ENCODE measurements around the gene PRRC1.

PRRC1 gene

GRCh38 chr5:127582773-127583370 is 65.4 kb downstream of the PRRC1 start:
- DNase-seq: no peak

DNA sequence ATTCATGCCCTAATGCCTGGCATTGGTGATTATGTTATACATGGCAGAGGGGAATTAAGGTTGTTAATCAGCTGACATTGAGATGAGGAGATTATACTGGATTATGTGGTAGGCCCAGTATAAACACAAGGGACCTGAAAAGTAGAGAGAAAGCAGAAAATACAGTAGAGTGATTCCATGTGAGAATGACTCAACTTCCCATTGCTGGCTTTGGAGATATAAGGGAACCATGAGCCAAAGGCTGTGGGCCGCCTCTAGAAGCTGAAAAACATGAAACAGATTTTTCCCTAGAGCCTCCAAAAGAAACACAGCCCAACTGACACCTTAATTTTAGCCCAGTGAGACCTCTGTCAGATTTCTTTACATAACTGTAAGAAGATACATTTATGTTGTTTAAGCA is 66.4 kb downstream of the PRRC1 start:
- DNase-seq: no peak

GRCh38 chr5:127585661-127586060 is 68.2 kb downstream of the PRRC1 start:
- no peak for DNase-seq

DNA sequence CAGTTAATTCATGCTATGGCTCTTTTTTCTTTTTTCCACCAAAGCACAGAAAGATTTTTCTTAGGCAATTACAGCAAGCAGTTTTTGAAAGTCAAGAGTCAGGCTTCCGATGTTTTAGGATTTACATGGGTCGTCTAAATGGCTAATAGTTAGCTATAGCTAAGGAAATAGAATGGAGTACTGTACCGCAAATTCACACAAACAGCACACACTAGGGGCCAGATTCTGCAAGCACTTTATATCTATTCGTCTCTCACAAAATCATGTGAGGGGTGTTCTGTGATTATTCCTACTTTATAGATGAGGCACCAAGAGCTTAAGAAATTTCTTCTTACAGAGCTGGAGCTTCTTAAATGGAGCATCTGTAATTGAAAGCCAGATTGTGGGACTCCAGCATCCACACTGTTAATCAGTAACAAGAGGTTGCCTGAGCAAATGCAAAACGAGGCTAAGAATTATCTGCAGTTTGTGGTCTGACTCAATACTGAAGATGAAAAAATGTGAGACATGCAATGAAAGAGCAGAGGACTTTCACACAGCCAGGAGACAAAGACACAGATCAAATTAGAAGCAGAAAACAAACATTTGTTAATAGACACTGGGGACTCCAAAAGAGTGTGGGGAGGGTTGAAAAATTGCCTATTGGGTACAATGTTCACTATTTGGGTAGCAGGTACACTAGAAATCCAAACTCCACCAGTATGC is 68.8 kb downstream of the PRRC1 start:
- DNase-seq: no peak

DNA sequence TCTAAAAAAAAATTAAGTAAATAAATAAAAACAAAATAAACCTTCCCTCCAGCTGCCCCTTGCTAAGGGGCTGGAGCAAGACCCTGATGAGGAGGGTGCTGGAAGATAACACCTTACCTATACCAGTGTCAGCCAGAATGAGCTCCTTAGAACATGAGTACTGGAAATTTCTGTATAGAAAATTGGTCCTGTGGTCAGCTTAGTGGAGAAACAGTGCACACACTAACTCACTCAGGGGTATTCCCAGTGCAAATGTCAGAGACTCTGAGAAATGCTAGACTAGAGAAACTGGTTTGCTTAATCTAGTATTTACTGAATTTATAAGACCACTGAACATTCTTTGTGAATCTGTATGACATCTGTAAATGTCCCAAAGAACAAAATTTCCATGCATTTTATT is 69.4 kb downstream of the PRRC1 start:
- DNase-seq: no peak

- DNase-seq: no peak
Observed at GRCh38 chr5:127587246-127587917, 69.9 kb downstream of the PRRC1 start.

DNA sequence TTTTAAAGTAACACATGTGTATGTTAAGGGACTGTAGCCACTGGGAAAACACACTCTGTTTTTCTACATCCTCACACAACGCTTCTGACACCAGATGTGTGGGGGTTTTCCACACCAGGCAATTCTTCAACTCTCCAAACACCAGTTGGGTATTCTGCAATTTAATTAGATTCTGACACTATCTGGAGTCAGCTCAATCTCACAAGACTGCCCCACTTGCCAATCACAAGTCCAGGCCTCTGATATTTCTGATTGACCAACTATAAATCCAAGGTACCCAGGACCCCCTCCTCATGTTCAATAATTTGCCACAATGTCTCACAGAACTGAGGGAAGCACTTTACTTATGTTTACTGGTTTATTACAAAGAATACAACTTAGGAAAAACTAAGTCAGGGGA is 70.9 kb downstream of the PRRC1 start:
- no peak for DNase-seq

- no peak for DNase-seq
Observed at GRCh38 chr5:127589309-127590030, 72.0 kb downstream of the PRRC1 start.

GRCh38 chr5:127590156-127590722 is 72.8 kb downstream of the PRRC1 start:
- DNase-seq: no peak

- no peak for DNase-seq
Observed at GRCh38 chr5:127595484-127596368, 78.3 kb downstream of the PRRC1 start.

- no peak for DNase-seq
Observed at GRCh38 chr5:127596501-127596900, 79.1 kb downstream of the PRRC1 start.

- no peak for DNase-seq
Observed at GRCh38 chr5:127599320-127599719, 81.9 kb downstream of the PRRC1 start.

GRCh38 chr5:127599847-127600246 is 82.4 kb downstream of the PRRC1 start:
- DNase-seq: no peak

DNA sequence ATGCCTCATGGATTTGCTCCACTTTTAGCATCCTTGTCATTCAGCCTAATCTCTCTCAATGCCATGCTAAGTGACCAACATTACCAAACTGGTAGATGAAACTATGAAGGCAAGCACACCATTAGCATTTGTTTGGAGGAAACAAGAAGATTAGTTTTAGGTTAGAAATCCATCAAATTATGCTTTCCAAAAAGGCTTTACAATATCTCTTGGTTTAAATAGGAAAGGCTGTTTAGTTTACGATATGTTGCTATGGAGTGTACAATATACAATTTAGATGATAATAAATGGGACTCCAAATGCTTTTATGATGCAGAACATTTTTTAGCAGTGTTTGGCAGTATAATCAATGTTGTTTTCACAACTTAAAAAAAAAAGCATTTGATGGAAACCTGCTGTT is 83.7 kb downstream of the PRRC1 start:
- no peak for DNase-seq

- no peak for DNase-seq
Observed at GRCh38 chr5:127601601-127602000, 84.2 kb downstream of the PRRC1 start.

- DNase-seq: no peak
Observed at GRCh38 chr5:127602481-127602880, 85.0 kb downstream of the PRRC1 start.

GRCh38 chr5:127602896-127603844 is 85.7 kb downstream of the PRRC1 start:
- no peak for DNase-seq
